GM21515 (cell line): ENCODE data around the gene OTOG.

Experiments used
- ATAC-seq: cut with Tn5 transposase; IDR thresholded peaks from one replicate; pipeline ENCODE4 v1.9.1; 2021; ENCODE audit not compliant: unreplicated experiment

Gene OTOG

DNA sequence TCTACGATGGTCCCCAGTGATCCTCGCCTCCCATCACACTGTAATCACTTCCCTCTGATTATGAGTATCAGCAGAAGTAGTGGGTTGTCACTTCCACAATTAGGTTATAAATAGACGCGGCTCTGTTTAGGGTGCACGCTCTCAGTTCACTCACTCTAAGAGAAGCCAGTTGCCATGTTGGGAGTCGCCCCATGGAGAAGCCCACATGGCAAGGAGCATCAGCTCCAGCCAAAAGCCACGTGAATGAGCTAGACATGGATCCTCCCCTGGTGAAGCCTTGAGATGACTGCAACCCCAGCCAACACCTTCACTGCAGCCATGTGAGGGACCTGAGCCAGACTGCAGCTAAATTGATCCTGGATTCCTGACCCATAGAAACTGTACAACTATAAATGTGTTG lies 145.9 kb downstream of the OTOG start:
- no peak for ATAC-seq

DNA sequence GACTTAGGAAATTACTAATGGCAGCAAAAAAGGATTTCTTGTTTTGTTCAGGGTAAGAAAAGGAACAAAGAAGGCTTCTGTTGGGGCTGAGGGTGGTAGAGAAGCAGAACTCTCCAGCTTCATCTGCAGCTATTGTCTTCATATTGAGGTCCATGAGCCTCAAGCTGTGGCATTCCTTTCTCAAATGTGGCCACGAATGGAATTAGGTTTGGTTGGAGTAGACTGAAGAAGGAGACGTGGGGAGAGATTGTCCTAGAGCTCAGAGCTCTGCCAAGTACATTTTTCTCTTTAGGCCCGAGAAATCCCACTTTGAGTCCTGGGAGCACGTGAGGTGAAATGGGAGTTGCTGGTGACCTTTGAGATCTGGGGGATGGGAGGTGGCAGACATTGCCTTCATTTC lies 146.5 kb downstream of the OTOG start:
- no peak for ATAC-seq

DNA sequence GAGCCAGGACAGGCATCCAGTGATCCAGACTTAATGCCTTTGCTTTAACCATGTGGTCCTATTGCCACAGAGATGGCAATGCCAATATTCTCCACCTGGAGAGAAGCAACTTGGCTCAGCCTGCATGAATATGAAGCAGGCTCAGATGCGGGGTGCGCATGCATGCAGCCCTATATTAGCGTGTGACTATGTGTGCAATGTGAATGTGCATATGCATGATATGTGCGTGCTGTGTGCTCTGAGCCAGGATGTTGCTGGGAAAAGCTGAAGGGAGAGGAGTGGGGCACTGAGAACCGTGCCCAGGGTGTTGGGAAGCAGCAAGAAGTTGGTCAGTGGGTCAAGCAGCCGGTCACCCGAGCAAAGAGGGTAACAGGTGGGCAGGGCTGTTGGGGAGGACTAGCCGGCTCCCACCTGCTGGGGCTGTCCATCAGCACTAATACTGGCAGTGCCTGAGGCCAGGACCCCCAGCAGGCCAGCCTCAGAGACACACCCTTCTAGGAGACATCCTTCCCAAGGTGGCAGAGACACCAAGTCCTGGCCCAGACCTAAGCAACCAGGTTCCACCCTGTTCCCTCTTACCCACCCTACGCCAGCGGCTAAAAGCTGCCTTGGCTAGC lies 147.5 kb downstream of the OTOG start:
- ATAC-seq, result no peak

DNA sequence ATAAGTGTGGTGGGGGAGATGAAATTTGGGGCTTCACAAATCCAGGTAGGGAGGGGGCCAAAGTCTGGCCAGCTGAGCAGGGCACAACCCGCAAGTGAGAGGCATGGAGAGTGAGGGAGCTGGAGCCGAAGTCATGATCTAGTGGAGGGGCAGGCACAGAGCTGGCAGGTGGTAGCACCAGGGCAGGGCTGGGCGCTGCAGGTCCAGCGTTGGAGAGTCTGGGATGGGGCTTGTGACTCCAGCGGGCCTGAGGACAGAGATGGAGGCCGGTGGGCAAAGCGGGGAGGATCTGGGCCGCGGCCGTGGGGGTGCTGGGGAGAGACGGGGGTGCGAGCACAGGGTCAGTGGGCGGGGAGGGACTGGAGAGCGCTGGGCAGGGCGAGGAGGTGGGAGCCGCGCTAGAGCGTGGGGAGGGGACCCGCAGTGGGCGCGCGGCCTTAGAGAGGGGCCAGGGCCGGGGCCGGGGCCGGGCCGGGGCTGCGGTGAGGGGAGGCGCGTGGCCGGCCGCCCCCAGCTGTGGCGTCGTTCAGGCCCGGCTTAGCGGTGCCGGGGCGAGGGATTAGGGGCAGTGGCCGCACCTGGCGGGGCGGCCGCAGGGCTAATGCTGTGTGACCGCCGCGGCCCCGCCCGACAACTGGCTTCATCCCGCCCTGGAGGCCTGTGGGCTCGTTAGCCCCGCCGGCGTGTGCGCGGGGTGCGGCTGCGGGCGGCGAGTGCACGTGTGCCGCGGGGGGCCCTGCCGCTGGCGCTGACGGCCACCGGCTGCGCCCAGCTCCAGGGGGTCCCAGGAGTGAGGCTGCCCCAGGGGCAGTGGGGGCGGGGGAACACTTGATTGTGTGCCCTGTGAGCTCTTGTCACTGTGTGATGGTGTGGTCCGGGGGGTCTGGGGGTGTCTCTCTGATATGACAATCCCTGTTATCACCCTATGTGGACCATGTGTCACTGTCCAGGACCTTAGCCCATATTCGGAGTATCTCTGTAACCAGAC lies 148.7 kb downstream of the OTOG start:
- no peak for ATAC-seq

DNA sequence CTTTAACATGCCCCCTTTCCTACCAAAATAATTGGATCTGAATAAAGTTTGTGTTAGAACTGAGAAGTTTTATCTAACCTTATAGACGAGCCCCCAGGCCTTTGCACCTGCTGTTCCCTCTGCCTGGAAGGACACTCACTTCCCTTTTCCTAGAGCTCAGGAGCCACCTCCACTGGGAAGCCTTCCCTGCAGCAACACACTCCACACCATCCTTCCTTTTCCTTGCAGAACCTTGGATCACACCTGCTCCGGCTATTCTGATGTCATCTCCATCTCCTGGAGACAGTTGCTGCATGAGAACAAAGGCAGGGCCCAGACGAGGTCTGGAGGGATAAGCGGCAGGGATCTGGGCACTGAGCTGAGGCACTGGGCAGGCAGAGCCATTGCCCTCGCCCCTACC lies 149.7 kb downstream of the OTOG start:
- ATAC-seq, result no peak
